HPDE6-E6E7 (cell line): ENCODE results near the gene PEAK3.

ENCODE experiments used
- DNase-seq: peaks from one replicate; pipeline ENCODE4 v3.0.0; 2011; ENCODE audit warnings: missing footprints; ENCODE audit errors: extremely low spot score

The PEAK3 gene

GRCh38 chr19:2249880-2250765, 31.9 kb downstream of the PEAK3 start:
- DNase-seq, result no peak

- no peak for DNase-seq
Measured at GRCh38 chr19:2249010-2249866, 32.7 kb downstream of the PEAK3 start, which contains the start of gene AMH. TSS of gene AMH (plus strand) at chr19:2249323. CDS start at chr19:2249333, 10 bp downstream.

- DNase-seq, result no peak
Measured at GRCh38 chr19:2248136-2249009, 33.6 kb downstream of the PEAK3 start.

- DNase-seq, result no peak
Measured at GRCh38 chr19:2247433-2248101, 34.4 kb downstream of the PEAK3 start.

- DNase-seq, result no peak
Measured at GRCh38 chr19:2246801-2247361, 35.1 kb downstream of the PEAK3 start.

- no peak for DNase-seq
Measured at GRCh38 chr19:2246014-2246620, 35.9 kb downstream of the PEAK3 start.

- DNase-seq, result no peak
Measured at GRCh38 chr19:2245273-2245672, 36.7 kb downstream of the PEAK3 start.

GRCh38 chr19:2244486-2244885, 37.5 kb downstream of the PEAK3 start:
- DNase-seq, result no peak

- no peak for DNase-seq
Measured at GRCh38 chr19:2244125-2244411, 37.9 kb downstream of the PEAK3 start.

GRCh38 chr19:2243274-2244124, 38.5 kb downstream of the PEAK3 start:
- DNase-seq, result no peak

- DNase-seq, result no peak
Measured at GRCh38 chr19:2242816-2243215, 39.2 kb downstream of the PEAK3 start.

GRCh38 chr19:2242092-2242537, 39.9 kb downstream of the PEAK3 start:
- DNase-seq, result no peak

GRCh38 chr19:2240881-2241760, 40.9 kb downstream of the PEAK3 start:
- DNase-seq, result no peak

GRCh38 chr19:2239771-2240770, 41.9 kb downstream of the PEAK3 start:
- DNase-seq, result no peak

GRCh38 chr19:2239173-2239572, 42.8 kb downstream of the PEAK3 start:
- no peak for DNase-seq

GRCh38 chr19:2237869-2238153, 44.2 kb downstream of the PEAK3 start:
- DNase-seq, result no peak

GRCh38 chr19:2237051-2237868, 44.7 kb downstream of the PEAK3 start:
- DNase-seq, result no peak
